Keratinocyte (primary cell): ENCODE data around the gene GPALPP1.

Experiments
- CTCF ChIP-seq, 3 experiments: IDR thresholded peaks in 1 of 3; conservative IDR thresholded peaks in 1 of 3; optimal IDR thresholded peaks in 1 of 3; 2 replicates in 2 of 3; 3 replicates in 1 of 3; pipeline versions ENCODE3 to v1.5.1; 2011; ENCODE audit warnings: low read length in 3 of 3, mild to moderate bottlenecking in 3 of 3, moderate library complexity in 2 of 3, control low read depth in 1 of 3, inconsistent platforms in 1 of 3; ENCODE audit not compliant: insufficient read depth in 2 of 3; ENCODE audit errors: extremely low read depth in 1 of 3
- EZH2 ChIP-seq: IDR thresholded peaks from one replicate; pipeline ENCODE4 v1.6.1; 2012; ENCODE audit warnings: inconsistent platforms, mild to moderate bottlenecking, low read length, moderate library complexity

GRCh38 chr13:45007225-45007624, 17.9 kb downstream of the GPALPP1 start:
- no peak for TF ChIP-seq CTCF (optimal IDR thresholded peaks at IDR 0.05 in 1 of 3, IDR thresholded peaks at IDR 0.05 in 1 of 3, conservative IDR thresholded peaks at IDR 0.05 in 1 of 3; ENCODE audit: extremely low read depth in 1 of 3, insufficient read depth in 2 of 3, low read length in 3 of 3)
- TF ChIP-seq EZH2, result no peak
